ENCODE data around the gene GNAQ.
"Not testable (repeated sequence)": the region's sequence is repeated elsewhere in the genome, so short reads cannot be mapped to it uniquely, and the experiment has no call there.

Gene GNAQ

GRCh38 chr9:78031444-78031892 is at the start of gene GNAQ:
Gene GNAQ (minus strand): TSS chr9:78031811. CDS start chr9:78031235, 576 bp downstream.
- DNase-seq: no peak

DNA sequence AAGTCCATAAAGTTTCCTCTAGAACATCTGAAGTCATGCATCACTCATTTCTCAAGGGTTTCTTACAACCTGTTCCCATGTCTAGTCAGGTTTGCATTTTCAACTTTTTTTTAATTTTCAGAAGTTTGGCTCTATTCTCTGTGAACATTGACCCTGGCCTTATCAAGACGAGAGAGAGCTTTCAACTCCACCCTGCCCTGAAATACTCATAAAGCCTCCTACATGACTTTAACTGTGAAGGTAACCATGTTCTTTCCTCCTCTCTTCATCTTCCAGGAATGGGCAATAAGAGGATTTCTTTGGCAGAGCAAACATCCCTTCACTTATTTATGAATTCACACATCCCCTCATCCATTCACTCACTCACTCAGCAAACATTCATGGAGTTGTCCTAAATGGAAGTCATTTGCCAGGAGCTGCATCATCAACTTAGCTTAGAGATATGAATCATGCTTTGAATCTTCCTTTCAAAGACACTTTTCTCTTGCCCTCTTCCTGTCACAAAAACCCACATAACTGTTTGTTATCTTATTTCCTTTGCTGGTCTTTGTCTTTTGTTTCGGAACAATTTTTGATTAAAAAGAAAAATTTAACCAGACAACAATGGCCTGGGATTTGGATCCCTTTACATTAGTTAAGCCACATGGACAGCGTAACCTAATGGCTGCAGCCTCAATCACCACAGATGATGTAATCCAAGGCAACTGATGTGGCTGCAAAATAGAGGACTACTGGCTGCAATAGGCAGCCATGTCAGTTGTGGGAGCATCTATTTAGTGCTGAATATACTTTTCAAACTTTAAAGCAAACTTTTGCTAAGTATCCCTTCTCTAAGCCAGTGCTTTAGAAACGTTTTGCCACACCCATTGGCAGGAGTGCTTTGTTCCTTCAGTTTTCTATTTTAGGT is 43.0 kb upstream of the GNAQ start:
- DNase-seq: no peak

DNA sequence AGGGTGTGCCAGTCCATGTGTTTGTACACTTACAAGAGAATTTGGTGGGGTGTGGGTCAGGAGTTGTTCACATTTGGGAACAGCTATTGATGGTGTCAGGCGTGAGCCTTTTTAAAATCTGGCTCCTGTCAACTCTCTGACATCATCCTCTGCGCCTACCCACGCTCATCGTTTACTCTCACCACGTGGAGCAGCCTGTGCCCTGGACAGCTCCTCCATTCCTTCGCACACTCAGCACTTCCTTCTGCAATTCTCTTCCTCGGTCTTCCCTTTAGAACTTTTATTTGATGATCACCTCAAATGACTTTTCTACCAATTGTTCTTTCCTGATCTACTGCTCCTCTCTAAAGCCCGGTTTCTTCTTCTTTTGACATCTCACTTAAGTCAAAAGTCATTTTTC is 42.1 kb upstream of the GNAQ start:
- DNase-seq: no peak

DNA sequence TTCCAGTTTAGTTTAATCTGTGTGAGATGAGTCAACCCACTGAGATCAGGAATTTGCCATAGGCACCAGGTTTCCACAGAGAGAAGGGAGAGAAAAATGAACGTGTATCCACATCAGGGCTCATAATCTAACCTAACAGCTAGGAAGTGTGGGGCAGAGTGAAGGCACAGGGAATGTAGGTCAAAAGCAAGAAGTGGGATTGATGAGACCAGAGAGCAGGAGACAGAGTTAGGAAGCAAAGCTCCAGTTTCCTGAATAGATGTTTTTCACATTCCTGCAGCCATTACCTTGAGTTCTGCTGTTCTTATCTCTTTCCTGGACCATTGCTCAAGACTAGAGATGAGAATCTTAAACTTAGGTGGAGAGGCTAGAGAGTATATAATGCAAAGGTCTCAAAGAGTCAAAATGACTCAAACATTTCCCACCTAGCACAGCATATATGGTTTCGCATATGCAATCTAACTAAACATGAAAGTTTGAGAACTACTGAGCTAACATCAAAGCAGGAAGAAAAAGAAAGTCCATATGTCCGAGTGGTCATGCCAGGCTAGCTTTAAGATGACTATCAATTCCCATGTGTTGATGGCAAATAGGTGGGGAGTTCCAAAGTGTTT is 41.1 kb upstream of the GNAQ start:
- DNase-seq: no peak

GRCh38 chr9:78070521-78070920 is 38.9 kb upstream of the GNAQ start:
- no peak for DNase-seq

- no peak for DNase-seq
Observed at GRCh38 chr9:78064075-78064474, 32.5 kb upstream of the GNAQ start.

DNA sequence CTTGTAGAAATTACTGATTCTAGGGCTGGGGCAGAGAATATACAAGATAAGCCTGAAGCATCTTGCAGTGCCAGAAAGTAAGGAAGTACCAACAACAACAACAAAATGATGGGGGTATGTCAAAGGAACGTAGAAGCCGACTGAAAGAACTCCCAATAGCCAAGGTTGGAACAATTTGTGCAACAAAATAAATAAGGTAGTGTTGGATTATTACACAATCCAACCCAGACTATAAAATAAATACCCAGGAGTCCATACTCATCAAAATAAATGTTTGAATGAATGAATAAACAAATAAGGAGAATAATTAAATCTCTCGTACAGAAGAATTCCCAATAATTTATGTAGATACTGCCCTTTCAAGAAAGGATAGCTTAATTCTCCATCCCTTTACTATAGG is 31.1 kb upstream of the GNAQ start:
- DNase-seq: no peak

- DNase-seq: not testable (repeated sequence)
Observed at GRCh38 chr9:78054218-78054617, 22.6 kb upstream of the GNAQ start.

DNA sequence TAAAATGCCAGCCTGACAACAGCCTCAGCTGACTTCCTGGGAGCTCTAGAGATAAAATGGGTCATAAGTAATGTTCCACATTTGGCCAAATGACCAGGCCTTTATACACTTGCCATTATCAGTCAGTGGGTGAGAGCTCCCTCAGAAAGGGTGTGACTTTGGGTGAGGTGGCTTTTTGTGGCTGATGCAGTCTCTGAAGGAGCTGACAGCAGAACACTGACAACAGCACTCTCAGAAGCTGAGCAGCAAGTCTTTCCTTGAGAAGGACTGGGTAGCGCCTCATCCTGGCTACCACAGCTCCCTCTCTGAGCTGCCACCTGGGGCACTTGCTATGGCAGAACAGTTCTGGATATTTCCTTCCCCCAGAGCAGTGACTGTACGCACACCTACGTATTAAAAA is 22.0 kb upstream of the GNAQ start:
- no peak for DNase-seq

GRCh38 chr9:78050421-78050820 is 18.8 kb upstream of the GNAQ start:
- DNase-seq: no peak

GRCh38 chr9:78049484-78049883 is 17.9 kb upstream of the GNAQ start:
- no peak for DNase-seq

GRCh38 chr9:78047106-78047505 is 15.5 kb upstream of the GNAQ start:
- no peak for DNase-seq

GRCh38 chr9:78046112-78046511 is 14.5 kb upstream of the GNAQ start:
- no peak for DNase-seq

GRCh38 chr9:78044886-78045285 is 13.3 kb upstream of the GNAQ start:
- no peak for DNase-seq

DNA sequence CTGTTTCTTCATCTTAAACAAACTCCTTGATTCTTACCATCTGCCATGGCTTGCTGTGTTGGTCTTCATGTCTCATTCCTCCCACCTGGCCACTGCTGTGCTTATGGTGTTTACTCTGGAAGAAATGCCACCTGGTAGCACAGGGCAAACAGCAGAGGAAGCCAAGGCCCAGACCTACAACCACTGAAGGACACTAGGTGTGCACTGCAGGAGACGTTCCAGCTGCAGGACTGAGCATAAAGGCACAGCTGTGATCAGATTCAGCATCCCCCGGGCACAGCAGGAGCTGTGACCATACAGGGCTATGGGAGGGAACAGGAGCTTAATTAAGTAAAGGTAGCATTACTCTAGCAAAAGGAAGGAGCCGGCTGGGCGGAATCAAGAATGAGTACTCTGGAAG is 12.6 kb upstream of the GNAQ start:
- no peak for DNase-seq

DNA sequence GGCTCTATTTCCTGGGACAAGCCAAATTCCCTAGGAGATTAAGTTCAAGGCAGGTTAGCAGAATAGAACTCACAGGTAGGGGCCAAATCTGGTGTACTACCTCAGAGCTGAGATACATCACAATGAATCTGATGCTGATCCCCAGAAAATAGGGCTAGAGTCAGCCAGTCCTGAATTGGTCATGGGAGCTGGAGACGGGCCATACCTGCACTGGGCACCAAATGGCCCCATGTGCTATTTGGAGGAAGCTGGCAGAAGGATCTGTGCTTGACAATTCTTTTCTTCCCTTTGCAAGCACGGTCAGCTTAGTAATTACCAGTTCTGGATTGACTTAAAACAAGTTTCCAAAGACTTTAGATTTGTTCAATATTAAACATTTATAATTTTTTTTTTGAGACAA is 10.4 kb upstream of the GNAQ start:
- DNase-seq: no peak

GRCh38 chr9:78040726-78041125 is 9.1 kb upstream of the GNAQ start:
- no peak for DNase-seq

- DNase-seq: no peak
Observed at GRCh38 chr9:78038620-78039300, 7.1 kb upstream of the GNAQ start.

DNA sequence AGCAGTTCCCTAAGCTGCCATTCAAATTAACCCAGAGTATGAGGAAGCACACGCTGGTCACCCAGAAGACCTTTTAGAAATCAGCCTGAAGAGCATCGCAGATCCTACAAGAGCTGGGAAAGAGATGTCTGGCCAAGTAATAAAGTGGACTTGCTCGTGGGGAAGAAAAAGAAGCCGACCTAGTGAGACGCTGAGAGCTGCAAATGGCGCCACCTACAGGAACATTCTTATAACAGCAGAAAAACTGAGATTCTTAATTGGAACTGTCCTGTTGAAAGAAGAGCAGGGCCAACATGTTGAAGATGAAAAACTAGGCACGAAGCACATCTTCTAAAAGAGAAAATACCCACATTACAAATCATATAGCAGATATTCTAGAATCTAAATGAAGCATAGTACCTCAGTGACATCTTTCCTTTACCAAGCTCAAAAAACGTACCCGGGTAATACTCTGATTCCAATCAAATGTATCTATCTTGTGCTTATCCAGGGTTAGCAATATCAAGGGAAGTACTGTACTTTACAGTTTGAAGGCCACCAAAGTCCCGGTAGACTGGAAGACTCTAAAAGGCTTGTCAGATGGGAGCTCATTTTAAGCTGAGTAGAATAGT is 3.9 kb upstream of the GNAQ start:
- peak; percentile 23 to 24 for DNase-seq

- no peak for DNase-seq
Observed at GRCh38 chr9:78033870-78034269, 2.3 kb upstream of the GNAQ start.

GRCh38 chr9:78032730-78033457 is 1.3 kb upstream of the GNAQ start:
- DNase-seq: no peak

DNA sequence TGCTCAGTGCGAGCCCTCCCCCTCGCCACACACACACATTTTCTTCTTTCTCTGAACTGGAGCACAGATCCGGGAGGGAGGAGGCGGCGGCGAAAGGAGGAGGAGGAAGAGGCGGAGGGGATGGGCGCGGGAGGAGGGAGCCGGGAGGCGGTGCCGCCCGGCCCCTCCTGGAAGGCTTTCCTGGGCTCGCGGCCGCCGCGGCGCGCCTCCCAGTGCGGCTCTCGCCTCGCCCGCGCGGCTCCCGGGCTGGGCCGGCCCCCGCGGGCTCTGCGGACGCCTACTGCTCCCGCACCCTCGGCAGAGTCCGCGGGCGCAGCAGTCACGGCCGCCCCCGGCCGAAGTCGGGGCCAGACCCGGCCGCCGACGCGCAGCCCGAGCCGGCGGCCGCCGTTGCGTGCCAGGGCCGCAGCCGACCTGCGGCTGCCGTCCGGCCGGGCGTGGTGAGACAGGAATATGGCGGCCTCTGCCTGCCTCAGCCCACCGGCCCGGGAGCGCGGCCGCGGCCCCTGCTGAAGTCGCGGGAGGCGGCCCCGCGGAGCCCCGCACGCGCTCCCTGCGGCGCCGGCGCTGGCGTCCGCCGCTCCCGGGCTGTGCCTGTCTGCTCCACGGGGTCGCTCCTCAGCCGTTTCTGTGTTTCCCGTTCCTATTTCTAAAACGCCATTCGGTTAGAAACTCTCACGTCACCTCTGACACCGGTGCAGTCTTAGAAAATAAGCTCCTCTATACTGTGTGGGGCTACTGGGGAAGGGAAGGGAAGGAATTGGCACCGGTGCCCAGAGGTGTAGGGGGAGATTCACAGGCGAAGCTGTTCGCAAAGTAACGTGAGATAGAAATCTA is 500 bp upstream of the GNAQ start:
- peak; percentile 48 to 69 for DNase-seq
